GM21447 (cell line): ENCODE results near the gene ADCK2.
"Not testable (repeated sequence)": the region's sequence is repeated elsewhere in the genome, so short reads cannot be mapped to it uniquely, and the experiment has no call there.

ENCODE experiments used
- ATAC-seq: cut with Tn5 transposase; IDR thresholded peaks from one replicate; pipeline ENCODE4 v1.9.1; 2021; ENCODE audit not compliant: unreplicated experiment

The ADCK2 gene, protein sequence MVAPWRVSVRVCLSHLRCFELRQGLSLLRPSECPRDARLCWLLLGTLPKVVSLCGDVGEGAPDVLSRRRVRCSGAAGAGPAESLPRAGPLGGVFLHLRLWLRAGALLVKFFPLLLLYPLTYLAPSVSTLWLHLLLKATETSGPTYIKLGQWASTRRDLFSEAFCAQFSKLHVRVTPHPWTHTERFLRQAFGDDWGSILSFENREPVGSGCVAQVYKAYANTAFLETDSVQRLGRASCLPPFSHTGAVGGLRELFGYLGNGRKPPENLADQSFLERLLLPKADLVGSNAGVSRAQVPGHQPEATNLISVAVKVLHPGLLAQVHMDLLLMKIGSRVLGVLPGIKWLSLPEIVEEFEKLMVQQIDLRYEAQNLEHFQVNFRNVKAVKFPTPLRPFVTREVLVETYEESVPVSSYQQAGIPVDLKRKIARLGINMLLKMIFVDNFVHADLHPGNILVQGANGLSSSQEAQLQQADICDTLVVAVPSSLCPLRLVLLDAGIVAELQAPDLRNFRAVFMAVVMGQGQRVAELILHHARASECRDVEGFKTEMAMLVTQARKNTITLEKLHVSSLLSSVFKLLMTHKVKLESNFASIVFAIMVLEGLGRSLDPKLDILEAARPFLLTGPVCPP

DNA sequence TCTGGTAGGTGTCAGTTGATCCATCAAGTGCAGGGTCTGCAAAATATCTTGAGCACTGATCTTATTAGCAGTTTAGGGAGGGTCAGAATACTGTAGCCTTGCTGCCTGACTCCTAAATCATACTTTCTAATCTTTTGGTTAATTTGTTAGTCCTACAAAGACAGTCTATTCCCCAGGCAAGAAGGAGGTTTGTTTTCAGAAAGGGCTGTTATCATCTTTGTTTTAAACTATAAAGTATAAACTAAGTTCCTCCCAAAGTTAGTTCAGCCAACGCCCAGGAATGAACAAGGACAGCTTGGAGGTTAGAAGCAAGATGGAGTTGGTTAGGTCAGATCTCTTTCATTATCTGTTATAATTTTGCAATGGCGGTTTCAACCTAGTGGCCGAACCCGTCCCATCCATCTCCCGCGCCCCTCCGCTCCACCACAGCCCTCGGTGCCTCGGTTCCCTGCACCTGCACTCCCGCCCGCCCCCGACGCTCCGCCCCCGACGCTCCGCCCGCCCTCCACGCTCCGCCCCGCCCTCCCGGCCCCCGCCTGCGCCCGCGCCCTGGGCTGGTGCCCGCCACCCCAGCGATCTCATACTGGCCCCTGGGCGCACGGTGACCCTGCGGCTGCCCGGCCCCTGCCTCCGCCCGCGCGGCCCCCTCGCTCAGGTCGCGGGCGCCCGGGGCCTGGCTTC, at the start of gene ADCK2:
Gene ADCK2, plus strand, starts transcription at position 564 of the 681 bp plus-strand sequence. CDS start 386 bp downstream, outside the sequence.
- peak; percentile 44 for ATAC-seq

DNA sequence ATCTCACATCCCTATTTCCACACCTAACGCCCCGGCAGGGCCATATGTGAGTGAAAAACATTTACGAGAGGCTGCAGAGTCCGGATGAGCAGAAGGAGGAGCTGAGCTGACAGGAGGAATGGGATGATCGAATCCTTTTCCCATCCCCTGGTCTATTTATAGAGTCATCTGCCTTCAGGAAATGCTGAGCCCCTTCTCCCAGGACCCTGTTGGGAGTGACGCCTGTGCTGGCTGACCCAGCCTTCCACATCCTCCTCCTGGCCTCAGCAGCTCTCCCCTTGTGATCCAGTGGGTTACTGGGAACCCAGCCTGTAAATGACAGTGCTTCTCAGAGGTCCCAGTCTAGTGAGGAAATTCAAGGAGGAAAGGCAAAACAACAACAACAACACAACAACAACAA, 48.8 kb upstream of the ADCK2 start:
- no peak for ATAC-seq

DNA sequence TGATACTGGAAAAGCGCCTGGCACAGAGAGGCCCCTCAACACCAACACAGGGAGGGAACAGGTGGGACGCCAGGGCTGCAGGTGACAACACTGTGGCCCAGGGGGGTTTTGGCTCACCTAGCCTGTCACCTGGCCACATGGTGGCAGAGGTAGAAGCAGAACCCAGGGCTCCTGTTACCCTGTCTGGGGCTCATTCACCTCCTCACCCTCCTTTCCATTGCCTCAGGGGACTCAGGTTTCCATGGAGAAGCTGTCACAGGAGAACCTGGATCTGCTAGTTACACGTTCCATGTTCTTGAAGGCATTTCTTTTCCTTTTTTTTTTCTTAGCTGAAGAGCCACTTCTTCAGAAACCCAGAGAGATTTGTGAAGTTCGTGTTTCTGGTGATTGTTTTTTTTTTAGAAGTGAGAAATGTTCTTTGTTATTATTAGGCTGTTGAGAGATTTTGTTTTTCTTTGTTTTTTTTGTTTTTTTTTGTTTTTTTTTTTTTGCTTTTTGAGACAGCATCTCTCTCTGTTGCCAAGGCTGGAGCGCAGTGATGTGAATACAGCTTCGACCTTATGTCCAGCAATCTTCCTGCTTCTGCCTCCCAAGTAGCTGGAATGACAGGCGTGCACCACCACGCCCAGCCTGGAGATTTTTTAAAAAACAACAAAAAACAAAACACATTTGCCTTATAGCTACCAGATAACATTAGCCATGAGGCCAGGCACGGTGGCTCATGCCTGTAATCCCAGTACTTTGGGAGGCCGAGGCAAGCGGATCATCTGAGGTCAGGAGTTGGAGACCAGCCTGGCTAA, 48.2 kb upstream of the ADCK2 start:
- no peak for ATAC-seq

DNA sequence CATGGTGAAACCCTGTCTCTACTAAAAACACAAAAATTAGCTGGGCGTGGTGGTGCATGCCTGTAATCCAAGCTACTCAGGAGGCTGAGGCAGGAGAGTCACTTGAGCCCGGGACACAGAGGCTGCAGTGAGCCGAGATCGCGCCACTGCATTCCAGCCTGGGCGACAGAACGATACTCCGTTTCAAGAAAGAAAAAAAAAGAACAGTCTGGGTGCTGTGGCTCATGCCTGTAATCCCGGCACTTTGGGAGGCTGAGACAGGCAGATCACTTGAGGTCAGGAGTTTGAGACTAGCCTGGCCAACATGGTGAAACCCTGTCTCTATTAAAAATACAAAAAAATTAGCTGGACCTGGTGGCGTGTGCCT, 47.6 kb upstream of the ADCK2 start:
- not testable (repeated sequence) for ATAC-seq

DNA sequence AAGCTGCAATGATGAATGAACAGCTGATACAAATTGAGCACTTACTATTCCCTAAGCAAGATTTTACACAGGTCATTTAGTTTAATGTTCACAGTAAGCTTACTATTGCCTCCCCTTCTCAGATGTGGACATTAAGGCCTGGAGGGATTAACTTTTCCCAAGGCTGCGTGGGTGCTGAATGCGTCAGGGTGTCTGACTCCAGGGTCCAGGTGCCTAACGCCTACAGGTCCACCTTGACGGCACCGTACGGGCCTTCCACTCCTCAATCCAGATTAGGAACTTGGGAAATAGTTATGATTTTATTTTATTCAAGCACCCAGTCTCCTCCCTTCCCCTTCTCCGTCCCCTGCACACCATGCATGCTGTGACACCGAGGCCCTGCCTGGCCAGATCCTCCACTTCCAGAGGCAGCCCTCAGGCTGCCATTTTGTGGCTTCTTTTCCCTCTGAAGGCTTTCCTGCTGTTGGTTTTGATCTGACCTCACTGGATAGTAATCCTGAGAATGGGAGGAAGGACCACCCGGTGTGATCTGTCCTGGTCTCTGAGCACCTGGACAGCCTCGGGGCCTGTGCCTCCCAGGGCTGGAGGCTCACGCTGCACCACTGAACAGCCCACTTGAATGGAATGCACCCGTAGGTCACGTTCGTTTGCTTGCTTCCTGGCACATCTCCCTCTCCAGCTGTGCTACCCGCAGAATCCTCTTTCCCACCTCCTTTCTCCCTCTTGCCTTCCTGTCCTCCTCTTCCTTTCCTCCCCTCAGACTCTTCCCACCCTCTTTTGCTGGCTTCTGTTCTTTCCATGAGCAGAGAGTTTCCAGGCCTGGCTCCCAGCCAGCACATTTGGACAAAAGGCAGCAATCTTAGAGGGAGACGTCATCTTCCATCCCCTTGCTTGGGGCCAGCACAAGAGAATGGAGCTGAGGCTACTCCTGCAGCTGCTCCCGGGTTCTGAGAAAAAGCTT, 46.6 kb upstream of the ADCK2 start:
- ATAC-seq = no peak

DNA sequence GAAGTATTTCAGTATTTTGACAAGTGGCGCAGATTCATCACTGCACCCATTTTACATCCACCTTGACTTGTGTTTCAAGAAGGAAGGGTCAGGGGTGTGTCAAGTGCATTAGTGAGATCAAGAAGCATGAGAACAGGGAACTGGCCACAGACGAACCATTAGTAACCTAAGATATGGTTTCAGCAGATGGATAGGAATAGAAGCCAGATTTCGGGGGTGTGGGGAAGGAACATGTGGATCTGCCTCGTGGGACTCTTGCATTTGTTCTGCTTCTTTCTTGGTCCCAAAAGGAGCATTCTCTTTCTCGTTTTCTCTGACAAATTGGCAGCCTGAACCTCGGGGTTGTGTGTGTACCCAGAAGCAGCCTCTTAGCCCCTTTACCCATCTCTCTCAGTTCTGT, 41.7 kb upstream of the ADCK2 start:
- ATAC-seq = no peak

DNA sequence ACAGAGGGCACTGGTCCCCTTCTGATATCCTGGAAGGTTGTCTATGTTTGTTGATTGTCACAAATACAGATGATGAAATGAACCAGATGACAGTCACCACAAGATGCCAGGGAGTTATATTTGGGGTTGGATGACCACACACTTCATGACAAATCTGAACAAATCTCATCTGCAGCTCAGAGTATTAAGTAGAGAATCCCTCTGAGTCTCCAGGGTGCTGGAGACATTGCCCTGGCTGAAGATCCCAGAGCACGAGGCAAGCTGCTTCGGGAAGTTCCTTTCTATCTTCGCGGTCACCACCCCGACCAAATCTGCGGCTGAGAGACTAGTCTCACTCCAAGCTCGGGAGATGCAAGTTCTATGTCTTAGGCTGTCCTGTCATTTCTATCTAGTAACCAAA, 41.1 kb upstream of the ADCK2 start:
- no peak for ATAC-seq

DNA sequence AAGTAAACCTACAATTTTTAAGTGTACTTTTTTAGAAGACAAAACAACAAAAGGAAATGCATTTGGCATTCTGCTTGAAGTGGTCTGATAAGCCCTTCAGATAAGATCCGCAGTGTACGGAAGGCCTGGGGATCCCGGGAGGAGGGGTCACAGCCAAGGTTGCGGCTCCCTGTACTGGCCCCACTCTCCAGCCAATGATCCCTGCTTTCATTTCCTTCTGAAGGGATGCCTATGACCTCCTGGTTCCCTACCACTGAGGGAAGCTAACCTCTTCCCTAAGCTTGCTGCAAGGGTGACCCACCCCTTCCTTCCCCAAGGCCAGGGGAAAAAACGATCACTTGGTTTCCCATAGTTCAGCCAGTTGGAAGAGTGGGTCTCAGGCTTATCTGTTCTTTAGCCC, 37.4 kb upstream of the ADCK2 start:
- ATAC-seq = no peak

DNA sequence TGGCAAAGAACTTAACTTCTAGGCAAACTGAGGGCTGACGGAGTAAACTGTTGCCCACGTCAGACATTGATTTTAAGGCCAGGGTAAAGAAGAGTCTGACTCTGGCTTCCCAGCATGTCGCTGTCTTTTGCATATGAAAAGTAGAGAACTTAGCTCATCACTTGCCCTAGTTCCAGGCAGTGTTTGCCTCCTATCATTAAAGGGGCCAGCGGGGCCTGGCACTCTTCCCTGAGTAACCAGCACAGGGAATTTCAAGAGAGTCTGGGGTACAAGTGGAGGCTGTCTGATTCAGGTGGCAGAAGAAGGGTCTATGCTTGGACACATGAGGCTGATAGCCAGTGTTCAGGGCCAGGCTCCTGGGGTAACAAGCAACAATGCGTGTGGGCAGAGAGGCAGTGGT, 36.9 kb upstream of the ADCK2 start:
- ATAC-seq = no peak

DNA sequence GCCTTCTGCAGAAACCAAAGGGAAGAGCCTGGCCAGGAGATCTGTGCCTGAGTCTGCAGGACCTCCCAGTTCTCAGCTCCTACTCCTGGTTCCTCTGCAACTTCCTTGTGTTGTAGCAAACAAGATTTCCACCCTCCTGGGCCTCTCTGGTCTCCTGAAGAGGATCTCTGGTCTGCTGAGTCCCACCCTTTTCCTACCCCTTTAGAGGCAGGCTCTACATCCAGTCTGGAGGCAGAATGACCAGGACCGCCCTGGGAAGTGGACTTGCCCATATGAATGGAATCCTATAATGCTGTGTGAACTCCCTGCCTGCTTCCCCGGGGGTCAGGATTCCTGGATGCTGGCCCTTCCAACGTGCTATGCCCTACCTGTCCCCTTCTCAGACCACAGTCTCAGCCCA, 35.3 kb upstream of the ADCK2 start:
- no peak for ATAC-seq

DNA sequence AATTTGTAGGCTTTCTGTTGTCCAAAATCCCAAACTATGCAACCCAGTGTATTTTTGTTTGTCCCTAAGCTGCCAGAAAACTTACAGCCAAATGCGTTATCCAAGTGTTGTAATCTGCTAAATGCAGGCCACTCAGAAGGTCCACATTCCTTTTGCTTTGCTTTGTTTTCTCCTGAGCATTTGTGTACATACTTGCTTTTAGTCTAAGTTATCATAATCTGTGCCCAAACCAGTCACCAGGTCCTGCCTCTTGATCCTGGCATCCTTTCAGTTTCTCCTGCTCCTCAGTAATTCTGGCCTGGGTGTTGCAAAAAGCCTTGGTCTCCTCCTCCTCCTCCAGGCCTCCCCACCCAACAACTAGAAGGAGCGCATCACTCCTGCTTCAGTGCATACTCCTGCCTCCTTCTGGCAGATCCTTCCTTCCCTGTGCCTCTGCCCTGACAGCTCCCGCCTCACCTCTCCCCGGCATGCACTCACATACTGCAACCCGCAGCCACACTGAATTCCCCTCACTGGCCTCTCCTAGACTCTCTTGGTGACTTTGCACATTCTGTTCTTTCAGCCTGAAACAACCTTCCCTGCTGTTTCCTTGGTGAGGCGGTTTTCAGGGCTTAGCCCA, 34.5 kb upstream of the ADCK2 start:
- no peak for ATAC-seq

DNA sequence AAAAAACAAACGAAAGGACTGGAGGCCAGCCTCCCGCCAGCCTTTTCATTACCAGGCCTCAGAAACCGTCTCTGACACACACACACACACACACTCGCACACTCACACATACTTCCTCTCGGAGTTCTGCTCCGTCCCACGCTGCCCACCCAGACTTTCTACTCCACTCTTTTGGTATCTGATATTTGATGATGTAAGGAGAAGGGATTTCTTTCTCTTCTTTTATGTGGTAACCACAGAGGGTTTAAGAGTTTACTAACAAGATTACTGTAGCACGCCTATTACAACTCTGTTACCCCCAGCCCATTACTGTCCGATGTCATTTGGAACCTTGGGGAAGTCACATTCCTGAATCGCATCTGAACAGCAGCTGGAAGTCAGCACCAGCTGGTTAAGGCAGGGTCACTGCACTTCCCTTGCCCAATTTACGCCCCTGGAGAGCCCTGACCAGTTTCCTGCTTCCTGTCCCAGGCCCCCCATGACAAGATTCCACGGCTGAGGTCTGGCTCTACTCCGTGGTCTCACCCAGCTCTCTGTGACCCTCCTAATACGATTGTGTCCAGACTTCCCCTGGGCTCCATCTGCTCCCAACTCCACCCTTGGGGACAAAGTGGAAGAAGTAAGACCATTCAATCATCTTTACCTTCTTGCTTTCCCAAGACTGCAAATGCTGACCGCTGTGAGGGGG, 33.2 kb upstream of the ADCK2 start:
- no peak for ATAC-seq

DNA sequence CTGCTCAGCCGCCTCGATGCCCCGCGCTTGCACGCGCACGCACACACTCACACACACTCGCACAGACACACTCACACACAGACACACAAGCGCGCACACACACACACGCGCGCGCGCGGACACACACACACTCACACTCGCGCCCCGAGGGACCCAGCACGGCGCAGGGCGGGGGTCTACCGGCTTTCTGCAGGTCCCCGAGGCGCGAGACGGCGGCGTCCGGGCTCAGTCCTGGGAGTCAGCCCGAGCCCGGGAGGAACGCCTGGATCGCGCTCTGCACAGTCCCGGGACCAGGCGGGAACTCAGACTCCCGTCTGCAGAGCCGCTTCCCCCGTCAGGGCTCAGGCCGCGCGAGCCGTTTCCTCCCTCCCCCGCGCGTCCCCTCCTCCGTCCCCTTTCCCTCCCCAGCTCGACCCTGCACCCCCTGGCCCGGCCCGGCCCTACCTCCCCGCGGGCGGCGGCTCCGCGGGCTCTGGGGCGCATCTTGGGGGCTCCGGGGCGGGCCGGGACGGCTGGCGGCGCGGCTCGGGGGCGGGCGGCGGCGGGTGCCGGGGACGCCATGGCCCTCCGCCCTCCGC, 32.6 kb upstream of the ADCK2 start:
- ATAC-seq = no peak

DNA sequence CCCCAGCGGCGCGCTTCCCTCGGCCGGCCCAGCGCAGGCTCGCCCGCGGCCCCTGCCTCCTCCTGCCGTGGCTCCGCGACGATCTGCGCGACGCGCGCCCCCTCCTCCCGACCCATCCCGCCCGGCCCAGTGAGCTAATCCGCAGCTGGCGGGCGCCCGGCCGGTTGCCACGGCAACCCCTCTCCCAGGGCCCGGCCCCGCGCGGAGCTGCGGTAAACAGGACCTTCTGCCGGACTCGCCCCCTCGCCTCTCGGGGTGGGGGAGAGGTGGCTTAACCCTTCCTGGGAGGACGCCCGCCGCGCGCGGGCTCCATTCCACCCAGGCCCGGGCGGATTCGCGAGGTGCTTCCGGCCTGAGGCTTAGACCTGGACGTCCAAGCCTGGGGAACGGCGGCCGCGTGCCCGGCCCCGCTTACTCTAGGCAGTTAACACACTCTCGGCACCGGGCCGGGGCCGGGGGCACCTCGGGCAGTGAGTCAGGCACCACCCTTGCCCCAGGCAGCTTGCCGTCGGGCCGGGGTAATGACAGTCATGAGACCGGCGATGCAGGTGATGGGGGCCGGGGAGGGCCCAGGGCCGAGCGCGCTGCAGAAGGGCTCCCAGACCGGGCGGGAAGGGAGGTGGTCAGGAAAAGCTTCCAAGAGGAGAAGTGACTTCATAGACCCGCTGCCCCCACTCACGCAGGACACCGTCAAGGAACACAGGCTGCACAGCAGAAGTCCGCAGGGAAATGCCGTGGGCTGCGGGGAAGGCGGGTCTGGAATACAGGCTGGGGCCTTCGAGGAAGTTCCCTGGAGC, 31.8 kb upstream of the ADCK2 start, which contains the start of gene DENND2A:
Gene DENND2A, minus strand, starts transcription at position 87 of the 797 bp plus-strand sequence. CDS start 38,416 bp downstream, outside the sequence.
- ATAC-seq = no peak

DNA sequence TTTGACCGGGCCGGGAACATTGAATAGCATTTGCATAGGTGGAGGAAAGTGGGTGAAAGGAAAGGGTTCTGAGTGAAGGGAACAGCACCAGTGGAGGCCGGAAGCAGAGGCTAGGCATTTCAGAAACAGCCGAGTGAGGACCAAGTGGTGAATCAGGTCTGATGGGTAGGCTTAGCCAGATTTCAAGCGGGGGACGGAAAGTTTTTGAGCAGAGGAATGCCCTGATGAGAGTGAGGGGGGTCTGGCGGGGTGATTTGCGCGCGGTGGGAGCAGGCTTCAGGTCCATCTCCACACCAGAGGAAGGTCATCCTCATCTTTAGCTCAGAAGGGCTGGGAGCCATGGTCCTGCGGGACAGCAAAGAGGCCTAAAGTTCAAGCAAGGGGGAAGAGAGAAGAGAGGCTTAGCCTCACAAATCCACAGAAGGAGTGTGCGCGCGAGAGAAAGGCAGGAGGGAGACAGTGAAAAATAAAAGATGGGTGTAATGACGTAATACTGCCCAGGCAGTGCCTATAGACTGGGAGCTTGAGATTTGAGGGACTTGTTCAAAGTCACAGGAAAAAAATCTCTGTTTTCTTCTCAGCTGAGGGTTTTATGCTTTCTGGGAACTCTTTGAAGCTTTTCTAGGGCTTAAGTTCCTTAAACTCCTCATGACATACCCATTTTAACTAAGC, 31.1 kb upstream of the ADCK2 start:
- no peak for ATAC-seq

DNA sequence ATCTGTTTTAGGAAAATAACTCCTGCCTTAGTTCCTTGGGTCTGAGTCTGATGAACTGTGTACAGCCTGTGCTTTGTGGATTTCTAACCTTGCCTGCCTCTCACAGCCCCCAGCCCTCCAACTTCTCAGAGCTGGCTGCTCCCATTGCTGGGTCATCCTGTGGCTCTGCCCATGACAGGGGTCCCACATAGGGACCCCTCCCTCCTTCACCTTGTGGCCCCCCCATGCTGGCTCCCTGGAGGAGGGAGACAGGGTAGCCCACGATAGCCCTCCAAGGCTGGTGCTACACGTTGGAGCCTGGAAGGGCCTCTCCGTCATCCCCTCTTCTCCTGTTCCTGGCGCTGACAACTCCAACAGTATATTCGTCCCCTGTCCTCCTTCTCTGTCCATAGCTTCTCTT, 29.3 kb upstream of the ADCK2 start:
- no peak for ATAC-seq

DNA sequence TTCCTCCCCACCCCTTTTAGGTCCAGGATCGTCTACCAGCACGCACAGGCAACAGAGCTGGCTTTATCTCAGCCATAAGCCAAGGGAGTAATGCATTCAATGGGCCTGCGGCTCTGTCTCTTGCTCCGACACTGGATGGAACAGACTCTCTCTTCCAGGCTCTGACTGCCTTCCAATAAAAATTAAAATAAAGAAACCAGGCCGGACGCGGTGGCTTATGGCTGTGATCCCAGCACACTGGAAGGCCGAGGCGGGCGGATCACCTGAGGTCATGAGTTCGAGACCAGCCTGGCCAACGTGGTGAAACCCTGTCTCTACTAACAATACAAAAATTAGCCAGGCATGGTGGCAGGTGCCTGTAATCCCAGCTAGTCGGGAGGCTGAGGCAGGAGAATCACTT, 28.0 kb upstream of the ADCK2 start:
- ATAC-seq = not testable (repeated sequence)
